ENCODE data around the gene GMPR2.

- TF ChIP-seq, protein P1, sequence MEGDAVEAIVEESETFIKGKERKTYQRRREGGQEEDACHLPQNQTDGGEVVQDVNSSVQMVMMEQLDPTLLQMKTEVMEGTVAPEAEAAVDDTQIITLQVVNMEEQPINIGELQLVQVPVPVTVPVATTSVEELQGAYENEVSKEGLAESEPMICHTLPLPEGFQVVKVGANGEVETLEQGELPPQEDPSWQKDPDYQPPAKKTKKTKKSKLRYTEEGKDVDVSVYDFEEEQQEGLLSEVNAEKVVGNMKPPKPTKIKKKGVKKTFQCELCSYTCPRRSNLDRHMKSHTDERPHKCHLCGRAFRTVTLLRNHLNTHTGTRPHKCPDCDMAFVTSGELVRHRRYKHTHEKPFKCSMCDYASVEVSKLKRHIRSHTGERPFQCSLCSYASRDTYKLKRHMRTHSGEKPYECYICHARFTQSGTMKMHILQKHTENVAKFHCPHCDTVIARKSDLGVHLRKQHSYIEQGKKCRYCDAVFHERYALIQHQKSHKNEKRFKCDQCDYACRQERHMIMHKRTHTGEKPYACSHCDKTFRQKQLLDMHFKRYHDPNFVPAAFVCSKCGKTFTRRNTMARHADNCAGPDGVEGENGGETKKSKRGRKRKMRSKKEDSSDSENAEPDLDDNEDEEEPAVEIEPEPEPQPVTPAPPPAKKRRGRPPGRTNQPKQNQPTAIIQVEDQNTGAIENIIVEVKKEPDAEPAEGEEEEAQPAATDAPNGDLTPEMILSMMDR (IDR thresholded peaks at IDR 0.05) = no peak
- TF ChIP-seq POLR2A (IDR thresholded peaks at IDR 0.05) = no peak
These were observed 35.5 kb downstream of the GMPR2 start for GRCh38 chr14:24268225-24268624.
